Stimulated activated CD8-positive, alpha-beta memory T cell treated with anti-CD3 and anti-CD28 coated beads, Interleukin-7, amount 100 ng/mL, for 1 hour (primary cell): Measurements from ENCODE around the gene ZNF230.
A peak's percentile ranks its signal among the peaks of the same experiment; 100 is the strongest.

Experiments used
- DNase-seq, 2 donors: peaks; one replicate each; pipeline ENCODE4 v3.0.0-alpha.2; 2020; ENCODE audit warnings: low read depth in 2 of 2

The ZNF230 gene

DNA sequence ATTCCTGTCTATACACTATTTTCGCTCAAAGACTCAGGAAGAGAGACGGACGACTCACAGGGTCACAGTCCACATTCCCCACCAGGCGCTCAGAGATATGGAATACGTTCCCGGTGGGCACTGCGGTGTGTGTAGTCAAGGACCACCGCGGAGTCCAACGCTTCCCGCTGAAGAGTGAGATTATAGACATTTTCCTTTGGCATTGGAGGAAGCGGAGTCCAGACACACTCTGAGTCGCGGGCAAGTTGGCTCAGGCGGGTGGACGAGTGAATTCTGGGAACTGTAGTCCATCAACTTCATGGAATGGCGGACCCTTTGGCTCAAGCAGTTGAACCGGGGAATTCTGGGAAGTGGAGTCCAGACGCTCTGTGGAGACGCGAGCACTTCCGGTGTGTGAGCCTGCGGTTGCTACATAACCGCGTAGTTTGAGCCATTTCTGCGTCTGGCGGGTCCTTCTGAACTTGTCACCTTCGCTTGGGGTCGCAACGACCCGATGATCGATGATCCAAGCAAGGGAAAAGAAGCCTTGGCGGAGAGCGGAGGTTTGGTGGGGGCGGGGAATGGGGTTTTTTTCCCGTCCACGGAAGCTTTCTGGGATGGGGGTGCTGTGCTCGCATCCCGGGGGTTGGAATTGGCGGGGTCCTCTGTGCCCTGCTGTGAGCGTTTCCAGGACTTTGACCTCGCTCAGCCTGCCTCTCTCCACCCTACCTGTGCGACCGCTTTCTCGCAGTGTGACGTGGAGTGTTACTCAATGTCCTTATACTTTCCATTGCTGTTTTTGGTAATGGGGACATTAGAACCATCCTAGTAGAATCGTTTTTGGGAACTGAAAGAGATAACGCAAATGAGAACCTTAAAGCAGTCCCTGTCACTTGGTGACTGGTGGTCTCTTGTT, at the start of gene ZNF230:
Gene ZNF230, plus strand, starts transcription at position 392 of the 895 bp plus-strand sequence. CDS start 4,122 bp downstream, outside the sequence.
- DNase-seq = peak; percentile 57 to 68

GRCh38 chr19:43956827-43957226, 45.9 kb upstream of the ZNF230 start:
- DNase-seq = no peak

DNA sequence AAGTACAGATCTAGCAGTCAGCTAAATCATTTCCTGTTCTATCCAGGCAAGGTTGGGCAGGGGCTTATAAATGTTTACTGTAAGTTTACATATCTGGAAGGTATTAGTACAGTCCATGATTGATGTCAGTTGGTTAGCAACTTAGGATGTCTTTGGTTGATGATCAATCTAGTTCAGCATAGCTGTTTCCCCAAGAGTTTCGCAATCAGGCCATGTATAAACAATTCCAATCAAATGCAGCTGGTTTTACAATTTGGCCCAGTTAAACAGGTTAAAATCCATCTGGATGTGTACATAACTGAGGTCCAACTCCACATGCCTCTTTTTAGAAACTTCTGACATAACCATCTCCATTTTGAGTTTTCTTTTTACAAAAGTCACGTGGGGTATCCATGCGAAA, 44.9 kb upstream of the ZNF230 start:
- DNase-seq = no peak

DNA sequence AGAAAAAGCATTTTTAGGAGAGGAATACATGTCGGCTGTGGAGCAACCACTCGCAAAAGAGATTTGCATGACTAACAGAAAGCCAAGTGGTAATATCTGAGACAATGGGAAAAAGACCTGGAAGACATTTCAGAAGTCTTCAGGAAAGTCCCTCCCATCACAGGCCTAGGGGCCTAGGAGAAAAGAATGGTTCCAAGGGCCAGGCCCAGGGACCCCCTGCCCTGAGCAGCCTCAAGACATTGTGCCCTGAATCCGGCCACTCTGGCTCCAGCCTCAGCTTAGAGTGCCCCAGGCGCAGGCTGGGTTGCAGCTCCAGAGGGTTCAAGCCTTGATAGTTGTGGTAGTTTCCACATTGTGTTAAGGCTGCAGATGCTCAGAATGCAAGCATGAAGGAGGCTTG, 42.3 kb upstream of the ZNF230 start:
- DNase-seq = no peak

GRCh38 chr19:43966079-43966694, 36.6 kb upstream of the ZNF230 start:
- DNase-seq = no peak

DNA sequence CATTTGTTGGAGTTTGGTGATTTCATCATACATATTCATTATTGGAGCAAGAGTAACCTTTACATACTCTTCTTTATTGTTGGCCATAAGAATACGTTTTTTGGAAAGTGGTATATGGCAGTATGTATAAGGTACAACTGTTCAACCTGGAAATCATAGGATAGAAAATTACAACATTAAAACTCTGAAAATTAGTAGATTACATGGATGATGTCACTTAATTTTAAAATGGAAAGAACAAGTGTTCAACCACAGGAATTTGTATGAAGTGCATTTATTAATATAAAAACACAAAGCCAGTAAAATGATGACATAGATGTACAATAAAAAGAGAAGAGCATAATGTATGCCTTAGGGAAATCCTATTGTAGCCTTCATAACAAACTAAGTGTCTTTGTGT, 26.0 kb upstream of the ZNF230 start:
- DNase-seq = no peak

- no peak for DNase-seq
Measured at GRCh38 chr19:43983544-43983911, 19.2 kb upstream of the ZNF230 start.

DNA sequence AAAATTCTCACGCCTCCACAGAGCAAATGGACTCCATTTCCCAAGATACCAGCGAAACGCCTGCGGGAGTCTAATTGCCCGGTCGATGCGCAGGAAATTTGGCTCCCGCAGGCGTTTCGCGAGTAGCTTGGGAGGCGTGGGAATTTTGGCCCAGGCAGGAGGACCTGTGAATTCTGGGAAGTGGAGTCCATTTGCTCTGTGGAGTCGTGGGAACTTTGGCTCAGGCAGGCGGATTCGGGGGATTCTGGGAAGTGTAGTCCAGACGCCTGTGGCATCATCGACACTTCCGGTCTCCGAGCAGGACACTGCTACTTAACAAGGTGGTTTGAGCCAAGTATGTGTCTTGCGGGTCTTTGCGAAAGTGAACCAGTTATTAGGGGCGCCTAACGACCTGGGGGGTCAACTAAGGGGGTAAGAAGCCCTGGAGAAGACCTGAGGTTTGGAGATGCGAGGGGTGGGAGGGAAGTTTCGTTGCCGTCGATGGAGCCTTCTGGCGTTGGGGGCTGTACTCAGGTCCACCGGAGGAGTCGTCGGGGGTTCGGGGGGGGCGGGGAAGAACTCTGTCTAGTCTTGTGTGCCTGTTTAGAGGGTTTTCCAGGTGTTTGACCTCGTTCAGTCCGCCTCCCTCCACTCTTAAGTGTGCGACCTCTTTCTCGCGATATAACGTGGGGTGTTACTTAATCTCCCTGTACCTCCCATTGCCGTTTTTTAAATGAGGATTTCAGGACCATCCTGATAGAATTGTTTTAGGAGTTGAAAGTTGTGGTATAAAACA, 18.7 kb upstream of the ZNF230 start, which contains the start of gene ZNF155:
Gene ZNF155, plus strand, starts transcription at position 277 of the 775 bp plus-strand sequence. CDS start 4,356 bp downstream, outside the sequence.
- peak; percentile 34 to 36 for DNase-seq

GRCh38 chr19:43984687-43985000, 18.1 kb upstream of the ZNF230 start:
- DNase-seq = no peak

- DNase-seq = no peak
Measured at GRCh38 chr19:43997631-43998290, 5.0 kb upstream of the ZNF230 start.

DNA sequence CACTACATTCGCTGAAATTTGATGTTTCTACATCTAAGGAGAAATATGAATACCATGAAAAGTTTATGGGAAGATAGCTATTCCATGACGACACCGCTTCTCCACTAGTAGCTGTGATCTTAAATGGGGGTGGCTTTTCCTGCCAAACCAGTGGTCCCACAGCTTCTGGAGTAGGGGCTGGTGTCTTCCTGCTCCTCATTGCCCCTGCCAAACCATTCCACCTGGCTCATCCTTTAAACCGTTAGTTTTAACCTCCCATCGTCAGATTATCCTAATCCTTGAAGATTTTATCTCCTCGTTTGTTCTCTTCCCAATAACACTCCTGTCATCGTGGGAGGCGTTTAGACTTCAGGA, 568 bp upstream of the ZNF230 start:
- DNase-seq = no peak

DNA sequence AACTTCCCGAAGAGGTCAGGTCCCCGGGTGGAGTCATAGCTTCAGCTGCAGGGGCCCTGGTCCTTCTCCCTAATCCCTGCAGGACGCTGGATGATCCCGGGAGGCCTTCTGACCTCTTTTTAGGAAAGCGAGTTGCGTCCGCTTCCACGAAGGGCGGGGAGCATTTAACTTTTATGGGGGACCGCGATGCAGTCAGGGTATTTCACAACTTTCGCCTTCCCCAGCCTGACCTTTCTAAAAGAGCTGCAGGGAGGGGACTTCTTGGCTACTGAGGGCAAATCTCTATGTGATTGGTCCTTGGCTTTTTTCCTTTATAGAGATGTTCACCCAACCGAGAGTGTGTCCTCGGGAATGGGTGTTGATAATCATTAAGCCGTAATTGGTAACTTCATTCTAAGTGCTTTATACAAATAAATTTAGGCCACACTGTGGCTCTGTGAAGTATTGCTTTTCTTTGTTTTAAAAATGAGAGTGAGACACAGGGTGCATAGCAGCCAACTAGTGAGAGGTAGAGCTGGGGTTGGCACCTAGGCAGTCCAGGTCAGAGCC, 778 bp downstream of the ZNF230 start:
- DNase-seq = no peak

DNA sequence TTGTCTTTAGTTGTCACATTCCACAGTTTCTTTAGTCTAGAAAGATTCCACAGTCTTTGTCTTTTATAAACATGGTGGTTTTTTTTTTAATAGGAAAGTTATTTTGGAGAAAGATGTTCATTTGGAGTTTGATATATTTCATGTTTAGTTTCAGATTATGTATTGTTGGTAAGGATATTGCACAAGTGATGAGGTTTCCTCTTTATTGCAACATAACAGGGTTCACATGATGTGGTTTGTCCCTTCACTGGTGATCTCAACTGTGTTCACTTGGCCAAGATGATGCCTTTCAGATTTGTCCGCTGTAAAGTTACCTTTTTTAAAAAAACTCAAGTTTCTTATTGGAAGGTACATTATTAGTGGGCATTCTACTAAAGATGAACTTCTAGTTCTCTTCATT, 3.2 kb downstream of the ZNF230 start:
- DNase-seq = no peak

DNA sequence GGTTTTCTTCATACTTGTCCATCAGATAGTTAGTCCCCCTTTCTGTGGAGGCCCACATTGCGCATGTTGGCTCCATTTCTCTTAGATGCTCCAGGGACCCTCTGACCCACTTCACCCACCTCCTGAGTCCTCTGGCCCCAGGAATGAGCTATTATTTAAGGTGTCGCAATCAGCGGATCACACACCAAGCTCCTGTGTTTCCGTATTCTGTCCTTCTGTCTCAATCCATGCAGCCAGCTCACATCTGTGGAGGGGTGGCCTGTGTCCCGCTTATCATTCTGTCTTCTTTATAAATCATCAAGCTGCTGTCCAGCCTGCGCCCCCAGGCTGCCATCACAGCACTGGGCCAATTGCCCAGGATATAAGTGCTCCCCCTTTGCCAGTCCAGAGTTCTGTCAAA, 4.7 kb downstream of the ZNF230 start:
- DNase-seq = no peak

- DNase-seq = no peak
Measured at GRCh38 chr19:44010468-44010867, 7.7 kb downstream of the ZNF230 start.

- DNase-seq = no peak
Measured at GRCh38 chr19:44019498-44019897, 16.7 kb downstream of the ZNF230 start.

- DNase-seq = no peak
Measured at GRCh38 chr19:44021221-44021620, 18.5 kb downstream of the ZNF230 start.

DNA sequence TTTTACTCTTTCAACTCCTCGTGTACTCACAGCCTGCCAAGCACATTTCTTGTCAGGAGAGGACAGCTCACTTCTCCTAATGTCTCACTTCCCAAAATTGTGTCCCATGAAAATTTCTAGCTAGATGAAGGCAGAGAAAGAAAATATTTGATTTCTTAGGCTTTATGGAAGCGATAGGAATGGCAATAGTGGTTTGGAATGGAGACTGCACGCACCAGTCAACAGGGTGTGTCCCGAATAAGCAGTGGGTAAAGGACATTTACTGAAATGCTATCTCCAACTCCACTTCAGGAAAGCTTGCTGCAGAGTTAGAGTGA, 22.1 kb downstream of the ZNF230 start:
- no peak for DNase-seq

- peak; percentile 48 to 64 for DNase-seq
Measured at GRCh38 chr19:44025217-44025936, 22.6 kb downstream of the ZNF230 start, which contains the start of gene ZNF222. TSS of gene ZNF222 (plus strand) at chr19:44025379. CDS start at chr19:44025437, 58 bp downstream.

DNA sequence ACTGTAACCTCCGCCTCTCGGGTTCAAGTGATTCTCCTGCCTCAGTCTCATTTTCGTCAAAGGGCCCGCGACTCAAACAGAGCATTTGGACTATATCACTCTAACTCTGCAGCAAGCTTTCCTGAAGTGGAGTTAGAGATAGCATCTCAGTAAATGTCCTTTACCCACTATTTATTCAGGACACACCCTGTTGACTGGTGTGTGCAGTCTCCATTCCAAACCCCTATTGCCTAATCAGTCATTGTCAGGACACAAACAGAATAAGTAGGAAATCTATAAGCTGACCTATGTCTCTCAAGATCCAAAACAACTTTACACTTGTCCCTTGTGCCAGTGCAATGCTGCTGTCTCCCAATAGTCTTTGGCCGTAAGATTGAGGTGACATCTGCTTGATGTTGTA, 23.9 kb downstream of the ZNF230 start:
- DNase-seq = no peak

DNA sequence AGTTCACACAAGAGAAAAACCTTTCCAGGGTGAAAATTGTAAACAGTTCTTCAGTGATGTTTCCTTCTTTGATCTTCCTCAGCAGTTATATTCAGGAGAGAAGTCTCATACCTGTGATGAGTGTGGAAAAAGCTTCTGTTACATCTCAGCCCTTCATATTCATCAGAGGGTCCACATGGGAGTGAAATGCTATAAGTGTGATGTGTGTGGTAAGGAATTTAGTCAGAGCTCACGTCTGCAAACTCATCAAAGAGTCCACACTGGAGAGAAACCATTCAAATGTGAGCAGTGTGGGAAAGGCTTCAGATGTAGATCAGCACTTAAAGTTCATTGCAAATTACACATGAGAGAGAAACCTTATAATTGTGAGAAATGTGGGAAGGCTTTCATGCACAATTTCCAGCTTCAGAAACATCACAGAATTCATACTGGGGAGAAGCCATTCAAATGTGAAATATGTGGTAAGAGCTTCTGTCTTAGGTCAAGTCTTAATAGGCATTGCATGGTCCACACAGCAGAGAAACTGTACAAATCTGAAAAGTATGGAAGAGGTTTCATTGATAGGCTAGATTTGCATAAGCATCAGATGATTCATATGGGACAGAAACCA, 29.3 kb downstream of the ZNF230 start:
- no peak for DNase-seq
